ENCODE results near the gene CFTR. TPM values are rescaled to one million over a fixed set of nuclear protein-coding genes. Genes with fewer than 3 reads are reported as not detected.

CFTR gene
- total and polyA plus RNA-seq, 10 of the 15 experiments (the other 5 are each of a cell fraction or from before 2014, with no cell fraction given): 0.02 to 2.3 (median 0.21) TPM; not detected in 1

- CTCF ChIA-PET: interaction anchor here (0.7 to 7.5 kb wide), 19 partner anchors 9 to 274 kb away, joined by 3 to 88 read pairs (median 4); no protein-coding TSS in a partner anchor
- H3K27ac ChIP-seq (ENCODE audit: control insufficient read depth, insufficient read depth): no peak overlapping the region
- 0% methylated on average over 1 of the region's 1 CpG for WGBS (ENCODE audit: insufficient coverage, insufficient replicate concordance, low lambda C conversion rate, missing lambda C conversion rate)
- H3K4me2 ChIP-seq (ENCODE audit: control insufficient read depth, insufficient read depth): no peak overlapping the region
- no peak overlapping the region for H2AFZ ChIP-seq (ENCODE audit: control insufficient read depth, low read depth, low read length)
- no peak for ATAC-seq
- SMC1A ChIA-PET (ENCODE audit: uncharacterized antibody, unreplicated experiment): interaction anchor here (0.8 to 2.6 kb wide), 19 partner anchors 11 to 481 kb away, joined by 3 to 30 read pairs (median 3); no protein-coding TSS in a partner anchor
- POLR2A ChIA-PET: no interaction called here
- no peaks in the 10 kb centered on the region for H4K20me1 ChIP-seq (ENCODE audit: control insufficient read depth, insufficient read depth)
- no peak overlapping the region for H3K4me3 ChIP-seq
- FAIRE-seq: no peak
- no peak for DNase-seq (ENCODE audit: low read depth, low spot score)
- RAD21 ChIA-PET (ENCODE audit: unreplicated experiment): interaction anchor here (0.8 to 3.2 kb wide), 7 partner anchors 44 to 272 kb away, joined by 3 to 19 read pairs (median 6); no protein-coding TSS in a partner anchor
- BruUV-seq (replicated peaks): no TSS peak
- H3K36me3 ChIP-seq (ENCODE audit: control insufficient read depth in 2 of 2, insufficient read depth in 2 of 2, low read length in 1 of 2): no peaks in the 10 kb centered on the region; a peak in 1 of 4 replicates
- in situ Hi-C loops (cut with MboI): no loop called here
- TF ChIP-seq PBX3 (IDR thresholded peaks at IDR 0.05; ENCODE audit: insufficient replicate concordance, low read depth, low read length) (no peak), NFYA (IDR thresholded peaks at IDR 0.05; ENCODE audit: borderline replicate concordance, low read depth, low read length) (no peak), RBBP5 (conservative IDR thresholded peaks at IDR 0.05) (no peak), SMAD5 (IDR thresholded peaks at IDR 0.05; ENCODE audit: low read depth) (no peak), NKRF (conservative IDR thresholded peaks at IDR 0.05) (no peak), PKNOX1 (IDR thresholded peaks at IDR 0.05) (no peak), CBX5 (IDR thresholded peaks at IDR 0.05; ENCODE audit: low read depth) (no peak), CEBPB (IDR thresholded peaks at IDR 0.05; ENCODE audit: borderline replicate concordance in 1 of 2, low read depth in 2 of 2, low read length in 2 of 2) (no peak), POU2F2 (IDR thresholded peaks at IDR 0.05; ENCODE audit: borderline replicate concordance, low read depth, low read length) (no peak)
- TF ChIP-seq, protein P1, sequence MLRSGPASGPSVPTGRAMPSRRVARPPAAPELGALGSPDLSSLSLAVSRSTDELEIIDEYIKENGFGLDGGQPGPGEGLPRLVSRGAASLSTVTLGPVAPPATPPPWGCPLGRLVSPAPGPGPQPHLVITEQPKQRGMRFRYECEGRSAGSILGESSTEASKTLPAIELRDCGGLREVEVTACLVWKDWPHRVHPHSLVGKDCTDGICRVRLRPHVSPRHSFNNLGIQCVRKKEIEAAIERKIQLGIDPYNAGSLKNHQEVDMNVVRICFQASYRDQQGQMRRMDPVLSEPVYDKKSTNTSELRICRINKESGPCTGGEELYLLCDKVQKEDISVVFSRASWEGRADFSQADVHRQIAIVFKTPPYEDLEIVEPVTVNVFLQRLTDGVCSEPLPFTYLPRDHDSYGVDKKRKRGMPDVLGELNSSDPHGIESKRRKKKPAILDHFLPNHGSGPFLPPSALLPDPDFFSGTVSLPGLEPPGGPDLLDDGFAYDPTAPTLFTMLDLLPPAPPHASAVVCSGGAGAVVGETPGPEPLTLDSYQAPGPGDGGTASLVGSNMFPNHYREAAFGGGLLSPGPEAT (IDR thresholded peaks at IDR 0.05; ENCODE audit: low read depth): no peak
- TF ChIP-seq, protein P2, sequence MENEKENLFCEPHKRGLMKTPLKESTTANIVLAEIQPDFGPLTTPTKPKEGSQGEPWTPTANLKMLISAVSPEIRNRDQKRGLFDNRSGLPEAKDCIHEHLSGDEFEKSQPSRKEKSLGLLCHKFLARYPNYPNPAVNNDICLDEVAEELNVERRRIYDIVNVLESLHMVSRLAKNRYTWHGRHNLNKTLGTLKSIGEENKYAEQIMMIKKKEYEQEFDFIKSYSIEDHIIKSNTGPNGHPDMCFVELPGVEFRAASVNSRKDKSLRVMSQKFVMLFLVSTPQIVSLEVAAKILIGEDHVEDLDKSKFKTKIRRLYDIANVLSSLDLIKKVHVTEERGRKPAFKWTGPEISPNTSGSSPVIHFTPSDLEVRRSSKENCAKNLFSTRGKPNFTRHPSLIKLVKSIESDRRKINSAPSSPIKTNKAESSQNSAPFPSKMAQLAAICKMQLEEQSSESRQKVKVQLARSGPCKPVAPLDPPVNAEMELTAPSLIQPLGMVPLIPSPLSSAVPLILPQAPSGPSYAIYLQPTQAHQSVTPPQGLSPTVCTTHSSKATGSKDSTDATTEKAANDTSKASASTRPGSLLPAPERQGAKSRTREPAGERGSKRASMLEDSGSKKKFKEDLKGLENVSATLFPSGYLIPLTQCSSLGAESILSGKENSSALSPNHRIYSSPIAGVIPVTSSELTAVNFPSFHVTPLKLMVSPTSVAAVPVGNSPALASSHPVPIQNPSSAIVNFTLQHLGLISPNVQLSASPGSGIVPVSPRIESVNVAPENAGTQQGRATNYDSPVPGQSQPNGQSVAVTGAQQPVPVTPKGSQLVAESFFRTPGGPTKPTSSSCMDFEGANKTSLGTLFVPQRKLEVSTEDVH (IDR thresholded peaks at IDR 0.05; ENCODE audit: low read depth, partially characterized antibody): no peak
- H3K4me1 ChIP-seq (ENCODE audit: control insufficient read depth, insufficient read depth, low read length): no peaks in the 10 kb centered on the region
- H3K27me3 ChIP-seq (replicated peaks in 1 of 2; ENCODE audit: control insufficient read depth in 2 of 2, insufficient read depth in 2 of 2, low read length in 1 of 2): no peaks in the 10 kb centered on the region; a peak in 1 of 4 replicates
- no peak overlapping the region for H3K9ac ChIP-seq (ENCODE audit: control insufficient read depth, insufficient read depth, low read length)
- intact Hi-C loops (cut with micrococcal nuclease; ENCODE audit: unreplicated experiment): no loop called here
- H3K79me2 ChIP-seq (ENCODE audit: control insufficient read depth, insufficient read depth, low read length): no peaks in the 10 kb centered on the region
- no peaks in the 10 kb centered on the region for H3K9me3 ChIP-seq (replicated peaks; ENCODE audit: control insufficient read depth, insufficient read depth, low read length)
Measured at GRCh38 chr7:117672453-117672852, 192.6 kb downstream of the CFTR start.

All from GM12878 (cell line).